ENCODE measurements around the gene ACVR1B. TPM values are rescaled to one million over a fixed set of nuclear protein-coding genes. Genes with fewer than 3 reads are reported as not detected.
A peak's percentile ranks its signal among the peaks of the same experiment; 100 is the strongest.

ACVR1B gene
- polyA plus RNA-seq, 6 donors from 2014 or later = 0.43 to 1.1 (median 0.51) TPM; not detected in 1

GRCh38 chr12:51911788-51912711, 39.4 kb upstream of the ACVR1B start:
- H3K36me3 Mint-ChIP-seq = peaks cover 0 to 8% of the 10 kb centered on the region in 2 donors
- ATAC-seq (ENCODE audit: low read depth in 2 of 2) = no peak

DNA sequence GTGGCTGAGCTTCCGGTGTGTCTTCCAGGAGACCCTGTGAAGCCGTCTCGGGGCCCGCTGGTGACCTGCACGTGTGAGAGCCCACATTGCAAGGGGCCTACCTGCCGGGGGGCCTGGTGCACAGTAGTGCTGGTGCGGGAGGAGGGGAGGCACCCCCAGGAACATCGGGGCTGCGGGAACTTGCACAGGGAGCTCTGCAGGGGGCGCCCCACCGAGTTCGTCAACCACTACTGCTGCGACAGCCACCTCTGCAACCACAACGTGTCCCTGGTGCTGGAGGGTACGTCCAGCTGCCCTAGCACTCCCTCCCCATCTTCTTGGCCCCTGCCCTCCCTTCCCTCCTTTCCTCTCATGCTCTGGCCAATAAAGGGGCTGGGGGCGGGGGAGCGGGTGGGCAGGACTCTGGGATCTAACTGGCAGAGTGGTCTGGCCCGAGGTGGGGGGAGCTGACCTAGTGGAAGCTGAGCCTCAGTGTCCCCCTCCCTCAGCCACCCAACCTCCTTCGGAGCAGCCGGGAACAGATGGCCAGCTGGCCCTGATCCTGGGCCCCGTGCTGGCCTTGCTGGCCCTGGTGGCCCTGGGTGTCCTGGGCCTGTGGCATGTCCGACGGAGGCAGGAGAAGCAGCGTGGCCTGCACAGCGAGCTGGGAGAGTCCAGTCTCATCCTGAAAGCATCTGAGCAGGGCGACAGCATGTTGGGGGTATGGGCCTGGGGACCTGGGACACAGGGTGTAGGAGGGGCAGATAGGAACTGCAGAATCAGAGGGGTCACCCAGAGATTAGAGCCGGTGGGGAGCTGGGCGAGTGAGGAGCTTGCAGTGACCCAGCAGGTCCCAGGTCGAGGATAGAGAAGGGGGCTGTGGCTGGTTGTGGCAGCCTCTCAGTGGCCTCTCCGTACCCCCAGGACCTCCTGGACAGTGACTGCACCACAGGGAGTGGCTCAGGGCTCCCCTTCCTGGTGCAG, 38.1 kb upstream of the ACVR1B start:
- no peak for DNase-seq
- H3K4me1 Mint-ChIP-seq = peaks cover 0 to 11% (median 8%) of the 10 kb centered on the region in 3 donors
- H3K4me3 Mint-ChIP-seq = no peak overlapping the region
- no peak overlapping the region for H3K27ac Mint-ChIP-seq
- H3K36me3 Mint-ChIP-seq = peaks cover 0 to 5% of the 10 kb centered on the region in 2 donors
- ATAC-seq (ENCODE audit: low read depth in 2 of 2) = no peak
- no peaks in the 10 kb centered on the region for H3K9me3 Mint-ChIP-seq
- H3K27me3 Mint-ChIP-seq = peaks cover 11 to 61% (median 52%) of the 10 kb centered on the region in 3 donors

More at GRCh38 chr12:51911788-51912711, 39.4 kb upstream of the ACVR1B start:
- Mint-ChIP-seq H3K4me1 (peaks cover 6 to 11% (median 8%) of the 10 kb centered on the region in 3 donors), H3K27ac (peak overlapping the region in 1 of 6 donors; percentile 44), H3K9me3 (no peaks in the 10 kb centered on the region), H3K27me3 (peaks cover 18 to 69% (median 60%) of the 10 kb centered on the region in 3 donors), H3K4me3 (no peak overlapping the region)
- DNase-seq = no peak

- peaks cover 0 to 11% (median 8%) of the 10 kb centered on the region in 3 donors for H3K4me1 Mint-ChIP-seq
- H3K36me3 Mint-ChIP-seq = no peaks in the 10 kb centered on the region
- DNase-seq = no peak
- no peak for ATAC-seq (ENCODE audit: low read depth in 2 of 2)
- H3K27ac Mint-ChIP-seq = peak overlapping the region in 1 of 6 donors; percentile 37
- no peaks in the 10 kb centered on the region for H3K9me3 Mint-ChIP-seq
- H3K27me3 Mint-ChIP-seq = peaks cover 5 to 52% (median 44%) of the 10 kb centered on the region in 3 donors
- peak overlapping the region in 1 of 8 donors; percentile 35 for H3K4me3 Mint-ChIP-seq
Measured at GRCh38 chr12:51914034-51914923, 37.2 kb upstream of the ACVR1B start.

GRCh38 chr12:51915003-51915625, 36.4 kb upstream of the ACVR1B start:
- ATAC-seq (ENCODE audit: low read depth in 2 of 2) (no peak), DNase-seq (no peak)
- H3K9me3 Mint-ChIP-seq = no peaks in the 10 kb centered on the region
- H3K4me3 Mint-ChIP-seq = peak overlapping the region in 1 of 8 donors; percentile 29
- peaks cover 0 to 47% (median 36%) of the 10 kb centered on the region in 3 donors for H3K27me3 Mint-ChIP-seq
- H3K4me1 Mint-ChIP-seq = peaks cover 0 to 11% (median 8%) of the 10 kb centered on the region in 3 donors
- no peak overlapping the region for H3K27ac Mint-ChIP-seq
- H3K36me3 Mint-ChIP-seq = no peaks in the 10 kb centered on the region

GRCh38 chr12:51915951-51916350, 35.5 kb upstream of the ACVR1B start:
- H3K27ac Mint-ChIP-seq = no peak overlapping the region
- H3K4me1 Mint-ChIP-seq = peaks cover 0 to 11% (median 8%) of the 10 kb centered on the region in 3 donors
- H3K4me3 Mint-ChIP-seq = no peak overlapping the region
- no peaks in the 10 kb centered on the region for H3K9me3 Mint-ChIP-seq
- H3K36me3 Mint-ChIP-seq = no peaks in the 10 kb centered on the region
- ATAC-seq (ENCODE audit: low read depth in 2 of 2) = no peak
- peaks cover 0 to 38% (median 27%) of the 10 kb centered on the region in 3 donors for H3K27me3 Mint-ChIP-seq
- no peak for DNase-seq

GRCh38 chr12:51917041-51917590, 34.4 kb upstream of the ACVR1B start:
- Mint-ChIP-seq H3K9me3 (no peaks in the 10 kb centered on the region), H3K4me1 (peaks cover 2 to 7% (median 3%) of the 10 kb centered on the region in 3 donors), H3K36me3 (no peaks in the 10 kb centered on the region), H3K4me3 (no peak overlapping the region), H3K27ac (peak overlapping the region in 1 of 6 donors; percentile 58), H3K27me3 (peaks cover 0 to 27% (median 15%) of the 10 kb centered on the region in 3 donors)
- ATAC-seq (ENCODE audit: low read depth in 2 of 2) (no peak), DNase-seq (no peak)

GRCh38 chr12:51917746-51918453, 33.6 kb upstream of the ACVR1B start:
- DNase-seq (no peak), ATAC-seq (ENCODE audit: low read depth in 2 of 2) (no peak)
- Mint-ChIP-seq H3K27me3 (peaks cover 0 to 19% (median 8%) of the 10 kb centered on the region in 3 donors), H3K9me3 (no peaks in the 10 kb centered on the region), H3K36me3 (no peaks in the 10 kb centered on the region), H3K4me1 (peaks cover 7 to 8% (median 7%) of the 10 kb centered on the region in 3 donors), H3K4me3 (no peak overlapping the region), H3K27ac (no peak overlapping the region)

GRCh38 chr12:51920046-51920445, 31.5 kb upstream of the ACVR1B start:
- no peaks in the 10 kb centered on the region for H3K36me3 Mint-ChIP-seq
- H3K4me3 Mint-ChIP-seq = no peak overlapping the region
- DNase-seq = no peak
- H3K27ac Mint-ChIP-seq = no peak overlapping the region
- no peaks in the 10 kb centered on the region for H3K9me3 Mint-ChIP-seq
- no peak for ATAC-seq (ENCODE audit: low read depth in 2 of 2)
- peaks cover 26 to 29% (median 29%) of the 10 kb centered on the region in 3 donors for H3K4me1 Mint-ChIP-seq
- peaks cover 0 to 9% (median 9%) of the 10 kb centered on the region in 3 donors for H3K27me3 Mint-ChIP-seq

DNA sequence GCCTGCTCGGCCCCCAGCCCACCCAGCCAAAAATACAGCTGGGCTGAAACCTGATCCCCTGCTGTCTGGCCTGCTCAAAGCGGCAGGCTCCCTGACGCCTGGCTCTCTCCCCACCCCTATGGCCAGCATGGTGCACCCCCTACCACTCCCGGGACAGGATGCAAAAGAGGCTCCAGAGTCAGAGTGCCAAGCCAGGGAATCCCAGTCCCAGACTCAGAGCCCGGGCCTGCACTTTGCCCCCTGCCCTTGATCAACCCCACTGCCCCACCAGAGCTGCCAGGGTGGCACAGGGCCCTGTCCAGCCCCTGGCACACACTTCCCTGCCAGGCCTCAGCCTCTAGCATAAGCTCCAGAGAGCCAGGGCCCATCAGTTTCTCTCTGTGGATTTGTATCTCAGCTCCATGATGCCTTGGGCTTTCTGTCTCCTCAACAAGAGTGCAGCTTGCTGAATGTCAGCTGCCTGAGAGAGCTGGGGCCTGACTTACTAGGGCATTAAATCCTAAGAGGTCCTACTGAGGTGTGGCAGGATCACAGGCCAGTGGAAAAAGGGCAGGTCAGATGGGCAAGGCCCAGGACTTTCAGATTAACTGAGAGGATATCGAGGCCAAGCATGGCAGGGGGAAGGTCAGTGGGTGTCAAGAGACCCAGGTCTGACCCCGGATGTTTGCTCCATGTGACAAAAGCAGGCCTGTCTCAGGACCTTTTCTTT, 30.3 kb upstream of the ACVR1B start:
- DNase-seq = no peak
- Mint-ChIP-seq H3K4me3 (no peak overlapping the region), H3K4me1 (peaks cover 31 to 34% (median 32%) of the 10 kb centered on the region in 3 donors), H3K27me3 (peaks cover 0 to 9% (median 0%) of the 10 kb centered on the region in 3 donors), H3K27ac (peak overlapping the region in 1 of 6 donors; percentile 16), H3K9me3 (no peaks in the 10 kb centered on the region), H3K36me3 (no peaks in the 10 kb centered on the region)
- ATAC-seq (ENCODE audit: low read depth in 2 of 2) = no peak

GRCh38 chr12:51922146-51922545, 29.4 kb upstream of the ACVR1B start:
- H3K27ac Mint-ChIP-seq = no peak overlapping the region
- H3K27me3 Mint-ChIP-seq = peaks cover 0 to 9% (median 0%) of the 10 kb centered on the region in 3 donors
- no peaks in the 10 kb centered on the region for H3K9me3 Mint-ChIP-seq
- no peaks in the 10 kb centered on the region for H3K36me3 Mint-ChIP-seq
- ATAC-seq (ENCODE audit: low read depth in 2 of 2) (no peak), DNase-seq (no peak)
- H3K4me3 Mint-ChIP-seq = peak overlapping the region in 5 of 8 donors; percentile 5 to 70 (median 34)
- H3K4me1 Mint-ChIP-seq = peaks cover 31 to 34% (median 32%) of the 10 kb centered on the region in 3 donors
